ENCODE data around the gene FOXP1.

DNA sequence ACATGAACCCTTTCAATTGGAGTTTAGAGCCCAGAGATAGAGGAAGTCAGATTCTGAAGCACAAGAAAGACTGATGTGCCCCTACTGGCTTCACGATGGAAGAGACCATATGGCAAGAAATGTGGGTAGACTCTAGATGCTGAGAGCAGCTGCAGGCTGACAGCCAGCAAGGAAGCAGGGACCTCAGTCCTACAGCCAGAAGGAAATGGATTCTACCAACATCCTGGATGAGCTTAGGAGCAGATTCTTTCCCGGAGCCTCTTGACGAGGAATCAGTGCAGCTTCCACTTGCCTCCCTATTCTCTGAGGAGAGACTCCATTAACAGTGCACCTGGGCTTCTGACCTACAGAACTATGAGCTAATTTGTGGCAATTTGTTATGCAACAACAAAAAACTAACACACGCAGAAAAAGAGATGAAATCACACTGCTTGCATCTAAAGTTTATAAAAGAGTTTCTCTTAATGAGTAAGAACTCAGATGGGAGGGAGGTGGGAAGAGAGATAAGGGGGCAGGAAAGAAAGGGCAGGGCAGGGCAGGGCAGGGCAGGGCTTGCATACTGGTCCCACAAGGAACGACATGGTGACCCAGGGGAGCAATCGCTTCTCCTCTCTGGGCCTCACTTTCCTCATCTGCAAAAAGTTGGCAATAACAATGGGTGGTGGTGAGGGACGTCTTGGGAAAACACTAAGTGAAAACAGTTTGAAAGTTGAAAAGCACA is 440.9 kb downstream of the FOXP1 start:
- TF ChIP-seq, protein P1, sequence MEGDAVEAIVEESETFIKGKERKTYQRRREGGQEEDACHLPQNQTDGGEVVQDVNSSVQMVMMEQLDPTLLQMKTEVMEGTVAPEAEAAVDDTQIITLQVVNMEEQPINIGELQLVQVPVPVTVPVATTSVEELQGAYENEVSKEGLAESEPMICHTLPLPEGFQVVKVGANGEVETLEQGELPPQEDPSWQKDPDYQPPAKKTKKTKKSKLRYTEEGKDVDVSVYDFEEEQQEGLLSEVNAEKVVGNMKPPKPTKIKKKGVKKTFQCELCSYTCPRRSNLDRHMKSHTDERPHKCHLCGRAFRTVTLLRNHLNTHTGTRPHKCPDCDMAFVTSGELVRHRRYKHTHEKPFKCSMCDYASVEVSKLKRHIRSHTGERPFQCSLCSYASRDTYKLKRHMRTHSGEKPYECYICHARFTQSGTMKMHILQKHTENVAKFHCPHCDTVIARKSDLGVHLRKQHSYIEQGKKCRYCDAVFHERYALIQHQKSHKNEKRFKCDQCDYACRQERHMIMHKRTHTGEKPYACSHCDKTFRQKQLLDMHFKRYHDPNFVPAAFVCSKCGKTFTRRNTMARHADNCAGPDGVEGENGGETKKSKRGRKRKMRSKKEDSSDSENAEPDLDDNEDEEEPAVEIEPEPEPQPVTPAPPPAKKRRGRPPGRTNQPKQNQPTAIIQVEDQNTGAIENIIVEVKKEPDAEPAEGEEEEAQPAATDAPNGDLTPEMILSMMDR (IDR thresholded peaks at IDR 0.05), result no peak
- no peak for TF ChIP-seq POLR2A (IDR thresholded peaks at IDR 0.05; ENCODE audit: low read depth)
- TF ChIP-seq EP300 (IDR thresholded peaks at IDR 0.05), result no peak
- no peak for TF ChIP-seq POLR2AphosphoS5 (IDR thresholded peaks at IDR 0.05)

All from esophagus muscularis mucosa (tissue), 4 donors.